A549 (cell line): Measurements from ENCODE around the gene FOXK1. TPM values are rescaled to one million over a fixed set of nuclear protein-coding genes. Genes with fewer than 3 reads are reported as not detected.

Source experiments
- ATAC-seq, 2 experiments: fragments of 200-7000 bp in 1 of 2; fragments of >200 bp in 1 of 2; cut with Nextera tagmentation in 1 of 2; cut with Tn5 transposase in 1 of 2; 3 replicates each; pipeline versions ENCODE4 v1.8.0 to v1.9.1; 2018 to 2020; ENCODE audit warnings: mild to moderate bottlenecking in 1 of 2, moderate library complexity in 1 of 2
- CTCF ChIA-PET: fragments of 300-600 bp; sonication (Branson Sonifier 250); formaldehyde crosslinking; extraction: SDS; loops from one replicate; lab custom pipeline; 2021; ENCODE audit warnings: antibody characterized with exemption, inconsistent platforms; lab: Yijun Ruan, JAX
- POLR2A ChIA-PET: fragments of 350-600 bp; formaldehyde crosslinking; extraction: SDS; loops from one replicate; lab custom pipeline; 2021; ENCODE audit warnings: antibody characterized with exemption, inconsistent platforms; lab: Yijun Ruan, JAX
- DNase-seq, 2 experiments: peaks; one replicate each; pipeline versions ENCODE4 v3.0.0 to v3.0.0-alpha.2; 2011 to 2016; ENCODE audit warnings: low read depth in 1 of 2, low spot score in 1 of 2
- FAIRE-seq: peaks from 2 replicates; lab custom pipeline; 2011; peaks lifted over from hg19 to GRCh38; lab: Jason Lieb, UNC
- H3K27ac ChIP-seq, 2 experiments: fragments of >200 bp; sonication (Bioruptor Twin); formaldehyde crosslinking; 3 replicates each; pipeline ENCODE4 v1.5.1; 2016 to 2017
- H3K4me1 ChIP-seq: fragments of >200 bp; sonication (Bioruptor Twin); formaldehyde crosslinking; 3 replicates; pipeline ENCODE4 v1.6.1; 2016
- H3K4me2 ChIP-seq: fragments of >200 bp; sonication (Bioruptor Twin); formaldehyde crosslinking; 3 replicates; pipeline ENCODE4 v1.6.1; 2016
- H3K4me3 ChIP-seq: fragments of >200 bp; sonication (Bioruptor Twin); formaldehyde crosslinking; 3 replicates; pipeline ENCODE4 v1.5.1; 2016
- H3K9me3 ChIP-seq: fragments of >200 bp; sonication (Bioruptor Twin); formaldehyde crosslinking; 3 replicates; pipeline ENCODE4 v1.6.1; 2016
- BHLHE40 ChIP-seq: IDR thresholded peaks from 2 replicates; pipeline ENCODE4 v1.6.1; 2012; ENCODE audit warnings: low read depth, low read length, inconsistent platforms
- CBX2 ChIP-seq: fragments of 200-600 bp; sonication (generic); IDR thresholded peaks from 2 replicates; pipeline ENCODE4 v1.6.1; 2016; ENCODE audit warnings: low read depth, mild to moderate bottlenecking, borderline replicate concordance
- EHF ChIP-seq: fragments of 250-450 bp; sonication (Bioruptor Pico); IDR thresholded peaks from 2 replicates; pipeline ENCODE4 v1.5.0; 2020; ENCODE audit warnings: mild to moderate bottlenecking
- FOSL2 ChIP-seq, 2 experiments: fragments of 450-650 bp in 1 of 2; fragments of >200 bp in 1 of 2; sonication (Bioruptor Twin) in 1 of 2; formaldehyde crosslinking; IDR thresholded peaks; 2 replicates each; pipeline versions ENCODE4 v1.5.0 to v1.6.1; 2016 to 2020; ENCODE audit warnings: mild to moderate bottlenecking in 1 of 2, moderate library complexity in 1 of 2
- GATA3 ChIP-seq: IDR thresholded peaks from 2 replicates; pipeline ENCODE4 v1.6.1; 2012; ENCODE audit warnings: borderline replicate concordance
- HOXA7 ChIP-seq: fragments of 250-450 bp; sonication (Bioruptor Pico); IDR thresholded peaks from 2 replicates; pipeline ENCODE4 v1.5.0; 2020; ENCODE audit warnings: mild to moderate bottlenecking, moderate library complexity
- JUN ChIP-seq, 2 experiments: fragments of >200 bp; sonication (Bioruptor Twin); formaldehyde crosslinking; IDR thresholded peaks; 2 replicates in 1 of 2; 3 replicates in 1 of 2; pipeline ENCODE4 v1.6.1; 2016 to 2017
- JUNB ChIP-seq: fragments of >200 bp; sonication (Bioruptor Twin); formaldehyde crosslinking; IDR thresholded peaks from 2 replicates; pipeline ENCODE4 v1.6.1; 2016
- KDM1A ChIP-seq: fragments of 200-600 bp; sonication (generic); IDR thresholded peaks from 2 replicates; pipeline ENCODE4 v1.6.1; 2016; ENCODE audit warnings: low read depth, mild to moderate bottlenecking
- KDM5A ChIP-seq: fragments of 200-600 bp; sonication (generic); IDR thresholded peaks from 2 replicates; pipeline ENCODE4 v1.6.1; 2016; ENCODE audit warnings: antibody characterized with exemption, mild to moderate bottlenecking
- MAZ ChIP-seq: fragments of 150-350 bp; IDR thresholded peaks from 2 replicates; pipeline ENCODE4 v1.6.1; 2014; ENCODE audit warnings: antibody characterized with exemption, low read depth, low read length, borderline replicate concordance
- MYC ChIP-seq: IDR thresholded peaks from 2 replicates; pipeline ENCODE4 v1.6.1; 2012; ENCODE audit warnings: mild to moderate bottlenecking, inconsistent platforms, low read length, improper control_type of control experiment, borderline replicate concordance
- NFE2L2 ChIP-seq: fragments of 150-350 bp; conservative IDR thresholded peaks from 2 replicates; pipeline ENCODE4 v1.6.1; 2014; ENCODE audit warnings: low read length
- NPAS2 ChIP-seq: fragments of 250-450 bp; sonication (Bioruptor Pico); IDR thresholded peaks from 2 replicates; pipeline ENCODE4 v1.8.0; 2022; ENCODE audit warnings: mild to moderate bottlenecking, moderate library complexity, borderline replicate concordance
- PHF8 ChIP-seq: fragments of 200-600 bp; sonication (generic); IDR thresholded peaks from 2 replicates; pipeline ENCODE4 v1.6.1; 2016; ENCODE audit warnings: low read depth, mild to moderate bottlenecking, antibody characterized with exemption, moderate library complexity, borderline replicate concordance
- POLR2A ChIP-seq: IDR thresholded peaks from 2 replicates; pipeline ENCODE4 v1.6.1; 2012; ENCODE audit warnings: mild to moderate bottlenecking, low read length
- POLR2AphosphoS2 ChIP-seq: conservative IDR thresholded peaks from 2 replicates; pipeline ENCODE4 v1.6.1; 2012; ENCODE audit warnings: low read length, improper control_type of control experiment, inconsistent platforms
- RAD21 ChIP-seq, 2 experiments: fragments of >200 bp in 1 of 2; sonication (Bioruptor Twin) in 1 of 2; formaldehyde crosslinking in 1 of 2; IDR thresholded peaks in 1 of 2; conservative IDR thresholded peaks in 1 of 2; 2 replicates in 1 of 2; 3 replicates in 1 of 2; pipeline ENCODE4 v1.6.1; 2012 to 2018; ENCODE audit warnings: inconsistent platforms in 1 of 2
- RCOR1 ChIP-seq: fragments of 150-350 bp; IDR thresholded peaks from 2 replicates; pipeline ENCODE4 v1.6.1; 2014; ENCODE audit warnings: antibody characterized with exemption, low read length, low read depth
- TFCP2L1 ChIP-seq: fragments of 250-450 bp; sonication (Bioruptor Pico); IDR thresholded peaks from 2 replicates; pipeline ENCODE4 v1.5.0; 2021; ENCODE audit warnings: mild to moderate bottlenecking
- ZC3H11A ChIP-seq: fragments of 450-650 bp; IDR thresholded peaks from 2 replicates; pipeline ENCODE4 v1.6.1; 2014; ENCODE audit warnings: antibody characterized with exemption, mild to moderate bottlenecking
- ZNF302 ChIP-seq: fragments of 250-450 bp; sonication (Bioruptor Pico); IDR thresholded peaks from 2 replicates; pipeline ENCODE4 v1.9.0; 2021; ENCODE audit warnings: inconsistent platforms, mild to moderate bottlenecking, moderate library complexity
- WGBS: methylation state at CpG from one replicate; pipeline ENCODE4 v1.1.6; 2017; ENCODE audit errors: missing lambda C conversion rate; 5-methylcytosine and 5-hydroxymethylcytosine counted together
- polyA plus RNA-seq, 4 experiments: library from polyadenylated mRNA; depleted of rRNA in 3 of 4; stranded (reverse); fragments of >200 nt; fragmentation: RNase III in 1 of 4; extraction: RNeasy Plus Mini Kit Qiagen cat#74134 plus additional on column Dnase treatment in 1 of 4; gene quantifications; 2 replicates in 3 of 4; 3 replicates in 1 of 4; pipeline ENCODE4 v1.2.3, GENCODE V29; 2011 to 2017
- TF ChIP-seq, protein P1 (sequence below): IDR thresholded peaks from 2 replicates; pipeline ENCODE4 v1.6.1; 2012
- TF ChIP-seq, protein P2 (sequence below): fragments of >200 bp; sonication (Bioruptor Twin); formaldehyde crosslinking; IDR thresholded peaks from 2 replicates; pipeline ENCODE4 v1.6.1; 2016
- TF ChIP-seq, protein P3 (sequence below): fragments of 150-350 bp; IDR thresholded peaks from 2 replicates; pipeline ENCODE4 v1.6.1; 2014; ENCODE audit warnings: low read depth, mild to moderate bottlenecking, low read length
- TF ChIP-seq, protein P4 (sequence below): fragments of 450-650 bp; IDR thresholded peaks from 2 replicates; pipeline ENCODE4 v1.6.1; 2014; ENCODE audit warnings: antibody characterized with exemption
- TF ChIP-seq, protein P5 (sequence below): IDR thresholded peaks from 2 replicates; pipeline ENCODE4 v1.6.1; 2012; ENCODE audit warnings: low read depth, borderline replicate concordance
- TF ChIP-seq, protein P6 (sequence below): fragments of 200-600 bp; sonication (generic); IDR thresholded peaks from 2 replicates; pipeline ENCODE4 v1.6.1; 2016; ENCODE audit warnings: antibody characterized with exemption, mild to moderate bottlenecking, moderate library complexity
- TF ChIP-seq, protein P7 (sequence below): fragments of >200 bp; sonication (Bioruptor Twin); formaldehyde crosslinking; IDR thresholded peaks from 3 replicates; pipeline ENCODE4 v1.6.1; 2016
- TF ChIP-seq, protein P8 (sequence below): IDR thresholded peaks from 2 replicates; pipeline ENCODE4 v1.6.1; 2012

FOXK1 gene
- polyA plus RNA-seq, 2 of the 4 experiments (the other 2 are of a cell fraction), result 6.8 to 10.9 TPM

DNA sequence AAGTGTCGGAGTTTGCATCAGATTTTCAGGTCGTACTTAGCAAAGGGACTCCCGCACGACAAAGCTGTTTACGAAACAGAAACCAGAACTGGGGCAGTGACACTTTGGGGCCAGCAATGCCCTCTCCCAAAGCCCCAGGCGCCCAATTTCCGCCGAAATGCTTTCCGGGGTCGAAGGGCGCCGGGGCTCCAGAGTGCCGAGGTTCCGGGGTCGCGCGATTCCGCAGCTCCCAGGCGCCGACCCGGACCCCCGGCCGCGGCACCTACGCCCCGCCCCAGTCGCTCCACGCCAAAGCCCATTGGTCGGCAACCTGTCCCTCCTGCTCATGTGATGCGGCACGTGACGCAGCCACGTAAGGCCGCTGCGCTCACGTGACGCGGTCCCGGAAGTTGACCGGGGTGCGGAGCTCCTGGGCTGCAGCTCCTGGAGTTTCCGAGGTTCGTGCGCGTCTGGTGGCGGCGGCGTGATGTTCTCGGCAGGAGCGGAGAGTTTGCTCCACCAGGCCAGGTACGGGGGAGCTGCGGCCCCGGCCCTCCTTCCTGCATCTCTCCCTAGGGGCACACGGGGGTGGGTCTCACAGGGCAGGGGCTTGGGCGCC is 93.3 kb downstream of the FOXK1 start, which contains the start of gene AP5Z1:
Gene AP5Z1, plus strand, starts transcription at position 374 of the 598 bp plus-strand sequence. Its CDS starts 93 bp downstream, at position 467.
- H3K9me3 ChIP-seq, result no peaks in the 10 kb centered on the region
- ATAC-seq, result peak; percentile 92 to 95
- peak within 1 kb of the TSS; percentile 77 for H3K4me3 ChIP-seq
- 0% methylated on average over 5 of the region's 55 CpGs for WGBS
- ChIA-PET POLR2A (interaction anchor here (0.6 to 1.9 kb wide), 11 partner anchors 10 to 496 kb away, joined by 3 to 17 read pairs (median 4); partner anchors contain the start of gene RADIL), CTCF (interaction anchor here (0.6 to 1.5 kb wide), 7 partner anchors 17 to 1454 kb away, joined by 3 to 7 read pairs (median 4); no protein-coding TSS in a partner anchor)
- peak within 1 kb of the TSS; percentile 87 to 92 for H3K27ac ChIP-seq
- peaks cover 18% of the 10 kb centered on the region; the same call in 1 of the 3 replicates for H3K4me1 ChIP-seq
- peak; percentile 96 to 99 for DNase-seq
- peak within 1 kb of the TSS; percentile 95 for H3K4me2 ChIP-seq
- peak; percentile 73 for FAIRE-seq
- TF ChIP-seq NFE2L2, result no peak
- no peak for TF ChIP-seq JUNB
- no peak for TF ChIP-seq EHF (CRISPR knock-in tag)
- TF ChIP-seq, protein P1, sequence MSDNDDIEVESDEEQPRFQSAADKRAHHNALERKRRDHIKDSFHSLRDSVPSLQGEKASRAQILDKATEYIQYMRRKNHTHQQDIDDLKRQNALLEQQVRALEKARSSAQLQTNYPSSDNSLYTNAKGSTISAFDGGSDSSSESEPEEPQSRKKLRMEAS, result peak; percentile 79
- TF ChIP-seq RAD21 (conservative IDR thresholded peaks at IDR 0.05 in 1 of 2, IDR thresholded peaks at IDR 0.05 in 1 of 2), result no peak
- no peak for TF ChIP-seq KDM1A
- TF ChIP-seq, protein P2, sequence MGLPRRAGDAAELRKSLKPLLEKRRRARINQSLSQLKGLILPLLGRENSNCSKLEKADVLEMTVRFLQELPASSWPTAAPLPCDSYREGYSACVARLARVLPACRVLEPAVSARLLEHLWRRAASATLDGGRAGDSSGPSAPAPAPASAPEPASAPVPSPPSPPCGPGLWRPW, result no peak
- TF ChIP-seq, protein P3, sequence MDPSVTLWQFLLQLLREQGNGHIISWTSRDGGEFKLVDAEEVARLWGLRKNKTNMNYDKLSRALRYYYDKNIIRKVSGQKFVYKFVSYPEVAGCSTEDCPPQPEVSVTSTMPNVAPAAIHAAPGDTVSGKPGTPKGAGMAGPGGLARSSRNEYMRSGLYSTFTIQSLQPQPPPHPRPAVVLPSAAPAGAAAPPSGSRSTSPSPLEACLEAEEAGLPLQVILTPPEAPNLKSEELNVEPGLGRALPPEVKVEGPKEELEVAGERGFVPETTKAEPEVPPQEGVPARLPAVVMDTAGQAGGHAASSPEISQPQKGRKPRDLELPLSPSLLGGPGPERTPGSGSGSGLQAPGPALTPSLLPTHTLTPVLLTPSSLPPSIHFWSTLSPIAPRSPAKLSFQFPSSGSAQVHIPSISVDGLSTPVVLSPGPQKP, result no peak
- TF ChIP-seq, protein P4, sequence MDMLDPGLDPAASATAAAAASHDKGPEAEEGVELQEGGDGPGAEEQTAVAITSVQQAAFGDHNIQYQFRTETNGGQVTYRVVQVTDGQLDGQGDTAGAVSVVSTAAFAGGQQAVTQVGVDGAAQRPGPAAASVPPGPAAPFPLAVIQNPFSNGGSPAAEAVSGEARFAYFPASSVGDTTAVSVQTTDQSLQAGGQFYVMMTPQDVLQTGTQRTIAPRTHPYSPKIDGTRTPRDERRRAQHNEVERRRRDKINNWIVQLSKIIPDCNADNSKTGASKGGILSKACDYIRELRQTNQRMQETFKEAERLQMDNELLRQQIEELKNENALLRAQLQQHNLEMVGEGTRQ, result peak; percentile 100
- TF ChIP-seq RCOR1, result no peak
- peak; percentile 82 for TF ChIP-seq PHF8
- TF ChIP-seq BHLHE40, result peak; percentile 96
- TF ChIP-seq, protein P5, sequence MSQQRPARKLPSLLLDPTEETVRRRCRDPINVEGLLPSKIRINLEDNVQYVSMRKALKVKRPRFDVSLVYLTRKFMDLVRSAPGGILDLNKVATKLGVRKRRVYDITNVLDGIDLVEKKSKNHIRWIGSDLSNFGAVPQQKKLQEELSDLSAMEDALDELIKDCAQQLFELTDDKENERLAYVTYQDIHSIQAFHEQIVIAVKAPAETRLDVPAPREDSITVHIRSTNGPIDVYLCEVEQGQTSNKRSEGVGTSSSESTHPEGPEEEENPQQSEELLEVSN, result no peak; the same call in 1 of the 2 replicates
- peak; percentile 32; the same call in 1 of the 2 replicates for TF ChIP-seq GATA3
- peak; percentile 93 for TF ChIP-seq KDM5A
- TF ChIP-seq, protein P6, sequence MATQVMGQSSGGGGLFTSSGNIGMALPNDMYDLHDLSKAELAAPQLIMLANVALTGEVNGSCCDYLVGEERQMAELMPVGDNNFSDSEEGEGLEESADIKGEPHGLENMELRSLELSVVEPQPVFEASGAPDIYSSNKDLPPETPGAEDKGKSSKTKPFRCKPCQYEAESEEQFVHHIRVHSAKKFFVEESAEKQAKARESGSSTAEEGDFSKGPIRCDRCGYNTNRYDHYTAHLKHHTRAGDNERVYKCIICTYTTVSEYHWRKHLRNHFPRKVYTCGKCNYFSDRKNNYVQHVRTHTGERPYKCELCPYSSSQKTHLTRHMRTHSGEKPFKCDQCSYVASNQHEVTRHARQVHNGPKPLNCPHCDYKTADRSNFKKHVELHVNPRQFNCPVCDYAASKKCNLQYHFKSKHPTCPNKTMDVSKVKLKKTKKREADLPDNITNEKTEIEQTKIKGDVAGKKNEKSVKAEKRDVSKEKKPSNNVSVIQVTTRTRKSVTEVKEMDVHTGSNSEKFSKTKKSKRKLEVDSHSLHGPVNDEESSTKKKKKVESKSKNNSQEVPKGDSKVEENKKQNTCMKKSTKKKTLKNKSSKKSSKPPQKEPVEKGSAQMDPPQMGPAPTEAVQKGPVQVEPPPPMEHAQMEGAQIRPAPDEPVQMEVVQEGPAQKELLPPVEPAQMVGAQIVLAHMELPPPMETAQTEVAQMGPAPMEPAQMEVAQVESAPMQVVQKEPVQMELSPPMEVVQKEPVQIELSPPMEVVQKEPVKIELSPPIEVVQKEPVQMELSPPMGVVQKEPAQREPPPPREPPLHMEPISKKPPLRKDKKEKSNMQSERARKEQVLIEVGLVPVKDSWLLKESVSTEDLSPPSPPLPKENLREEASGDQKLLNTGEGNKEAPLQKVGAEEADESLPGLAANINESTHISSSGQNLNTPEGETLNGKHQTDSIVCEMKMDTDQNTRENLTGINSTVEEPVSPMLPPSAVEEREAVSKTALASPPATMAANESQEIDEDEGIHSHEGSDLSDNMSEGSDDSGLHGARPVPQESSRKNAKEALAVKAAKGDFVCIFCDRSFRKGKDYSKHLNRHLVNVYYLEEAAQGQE, result no peak; the same call in 1 of the 2 replicates
- no peak for TF ChIP-seq POLR2AphosphoS2
- peak; percentile 86 for TF ChIP-seq NPAS2 (CRISPR knock-in tag)
- no peak for TF ChIP-seq CBX2
- no peak for TF ChIP-seq ZNF302
- peak; percentile 78 for TF ChIP-seq POLR2A
- TF ChIP-seq MYC, result no peak
- TF ChIP-seq MAZ, result no peak
- TF ChIP-seq FOSL2 (IDR thresholded peaks at IDR 0.05), result no peak
- peak; percentile 61 for TF ChIP-seq FOSL2 (CRISPR knock-in tag; IDR thresholded peaks at IDR 0.05)
- TF ChIP-seq TFCP2L1, result 0 out of 2 replicates have a peak, but pooled peaks have one; percentile 50
- peak; percentile 73 to 80; a peak in 3 of 5 replicates for TF ChIP-seq JUN (IDR thresholded peaks at IDR 0.05)
- no peak for TF ChIP-seq HOXA7 (CRISPR knock-in tag)
- TF ChIP-seq ZC3H11A, result no peak
- TF ChIP-seq, protein P7, sequence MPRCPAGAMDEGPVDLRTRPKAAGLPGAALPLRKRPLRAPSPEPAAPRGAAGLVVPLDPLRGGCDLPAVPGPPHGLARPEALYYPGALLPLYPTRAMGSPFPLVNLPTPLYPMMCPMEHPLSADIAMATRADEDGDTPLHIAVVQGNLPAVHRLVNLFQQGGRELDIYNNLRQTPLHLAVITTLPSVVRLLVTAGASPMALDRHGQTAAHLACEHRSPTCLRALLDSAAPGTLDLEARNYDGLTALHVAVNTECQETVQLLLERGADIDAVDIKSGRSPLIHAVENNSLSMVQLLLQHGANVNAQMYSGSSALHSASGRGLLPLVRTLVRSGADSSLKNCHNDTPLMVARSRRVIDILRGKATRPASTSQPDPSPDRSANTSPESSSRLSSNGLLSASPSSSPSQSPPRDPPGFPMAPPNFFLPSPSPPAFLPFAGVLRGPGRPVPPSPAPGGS, result no peak
- TF ChIP-seq, protein P8, sequence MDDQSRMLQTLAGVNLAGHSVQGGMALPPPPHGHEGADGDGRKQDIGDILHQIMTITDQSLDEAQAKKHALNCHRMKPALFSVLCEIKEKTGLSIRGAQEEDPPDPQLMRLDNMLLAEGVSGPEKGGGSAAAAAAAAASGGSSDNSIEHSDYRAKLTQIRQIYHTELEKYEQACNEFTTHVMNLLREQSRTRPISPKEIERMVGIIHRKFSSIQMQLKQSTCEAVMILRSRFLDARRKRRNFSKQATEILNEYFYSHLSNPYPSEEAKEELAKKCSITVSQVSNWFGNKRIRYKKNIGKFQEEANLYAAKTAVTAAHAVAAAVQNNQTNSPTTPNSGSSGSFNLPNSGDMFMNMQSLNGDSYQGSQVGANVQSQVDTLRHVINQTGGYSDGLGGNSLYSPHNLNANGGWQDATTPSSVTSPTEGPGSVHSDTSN, result peak; percentile 88
